SK-N-SH (cell line): ENCODE data around the gene TIMM22. TPM values are rescaled to one million over a fixed set of nuclear protein-coding genes. Genes with fewer than 3 reads are reported as not detected.
"Not testable (repeated sequence)": the region's sequence is repeated elsewhere in the genome, so short reads cannot be mapped to it uniquely, and the experiment has no call there.

Source experiments
- CTCF ChIA-PET: fragments of 300-600, 350-600 bp; formaldehyde crosslinking; extraction: SDS; loops from one replicate; lab custom pipeline; 2021; lab: Yijun Ruan, JAX
- POLR2A ChIA-PET: fragments of 350-600 bp; sonication (Branson Sonifier 250); formaldehyde crosslinking; extraction: SDS; loops from one replicate; lab custom pipeline; 2020; ENCODE audit warnings: antibody characterized with exemption, inconsistent platforms; lab: Yijun Ruan, JAX
- DNase-seq: peaks from one replicate; pipeline ENCODE4 v3.0.0; 2012
- H2AFZ ChIP-seq: fragments of 200-600 bp; sonication (generic); 2 replicates; pipeline ENCODE4 v1.8.1; 2016; ENCODE audit warnings: antibody characterized with exemption, mild to moderate bottlenecking, low read depth
- H3F3A ChIP-seq: fragments of 200-600 bp; sonication (generic); replicated peaks from 2 replicates; pipeline ENCODE3; 2016; ENCODE audit warnings: antibody characterized with exemption, mild to moderate bottlenecking; ENCODE audit not compliant: insufficient read depth
- H3K27ac ChIP-seq, 2 experiments: fragments of 200-500 bp in 1 of 2; fragments of 200-600 bp in 1 of 2; sonication (Bioruptor generic) in 1 of 2; sonication (generic), shearing (Covaris generic) in 1 of 2; 2 replicates each; pipeline versions ENCODE4 v1.5.1 to v1.6.1; 2014 to 2016; ENCODE audit warnings: low read depth in 2 of 2, inconsistent platforms in 1 of 2, low read length in 1 of 2, mild to moderate bottlenecking in 1 of 2, mixed read lengths in 1 of 2
- H3K27me3 ChIP-seq: fragments of 200-600 bp; sonication (generic), shearing (Covaris generic); 2 replicates; pipeline ENCODE4 v1.6.1; 2016; ENCODE audit warnings: mixed run types; ENCODE audit not compliant: insufficient read depth
- H3K36me3 ChIP-seq, 2 experiments: fragments of 200-500 bp in 1 of 2; fragments of 200-600 bp in 1 of 2; sonication (Bioruptor generic) in 1 of 2; sonication (generic) in 1 of 2; replicated peaks in 1 of 2; 2 replicates each; pipeline versions ENCODE3 to v1.5.1; 2014 to 2016; ENCODE audit warnings: low read length in 1 of 2, mild to moderate bottlenecking in 1 of 2; ENCODE audit not compliant: insufficient read depth in 2 of 2, control insufficient read depth in 1 of 2
- H3K4me1 ChIP-seq, 2 experiments: fragments of 200-500 bp in 1 of 2; fragments of 200-600 bp in 1 of 2; sonication (Bioruptor generic) in 1 of 2; sonication (generic), shearing (Covaris generic) in 1 of 2; 2 replicates each; pipeline versions ENCODE4 v1.5.1 to v1.6.1; 2014 to 2016; ENCODE audit warnings: low read depth in 1 of 2, low read length in 1 of 2, mixed run types in 1 of 2; ENCODE audit not compliant: insufficient read depth in 2 of 2, control insufficient read depth in 1 of 2
- H3K4me2 ChIP-seq: fragments of 200-600 bp; sonication (generic), shearing (Covaris generic); 2 replicates; pipeline ENCODE4 v1.6.1; 2017; ENCODE audit warnings: mixed run types
- H3K4me3 ChIP-seq, 2 experiments: fragments of 200-500 bp in 1 of 2; fragments of 200-600 bp in 1 of 2; sonication (Bioruptor generic) in 1 of 2; sonication (generic), shearing (Covaris generic) in 1 of 2; 2 replicates each; pipeline versions ENCODE4 v1.5.1 to v1.8.1; 2014 to 2016; ENCODE audit warnings: low read depth in 2 of 2, inconsistent platforms in 1 of 2, low read length in 1 of 2, mild to moderate bottlenecking in 1 of 2, mixed read lengths in 1 of 2, moderate library complexity in 1 of 2
- H3K79me2 ChIP-seq: fragments of 200-600 bp; sonication (generic); 2 replicates; pipeline ENCODE4 v1.8.1; 2017; ENCODE audit warnings: mild to moderate bottlenecking; ENCODE audit not compliant: insufficient read depth
- H3K9ac ChIP-seq: fragments of 200-600 bp; sonication (generic); 2 replicates; pipeline ENCODE4 v1.6.1; 2017; ENCODE audit warnings: mixed run types
- H3K9me2 ChIP-seq: fragments of 200-600 bp; sonication (generic); 2 replicates; pipeline ENCODE4 v1.6.1; 2017; ENCODE audit warnings: mixed run types
- H3K9me3 ChIP-seq: fragments of 200-600 bp; sonication (generic); 2 replicates; pipeline ENCODE4 v1.6.1; 2017; ENCODE audit warnings: mixed run types, mild to moderate bottlenecking, moderate library complexity
- H4K20me1 ChIP-seq: fragments of 200-600 bp; sonication (generic); 2 replicates; pipeline ENCODE4 v1.6.1; 2017; ENCODE audit warnings: mild to moderate bottlenecking, mixed run types; ENCODE audit not compliant: insufficient read depth
- CTCF ChIP-seq: fragments of 200-600 bp; sonication (generic); IDR thresholded peaks from 2 replicates; pipeline ENCODE4 v1.6.1; 2017; ENCODE audit warnings: antibody characterized with exemption, mild to moderate bottlenecking, moderate library complexity
- ELF1 ChIP-seq: IDR thresholded peaks from 2 replicates; pipeline ENCODE4 v1.4.0; 2012
- GABPA ChIP-seq: IDR thresholded peaks from 2 replicates; pipeline ENCODE4 v1.4.0; 2012; ENCODE audit warnings: low read depth, mild to moderate bottlenecking
- NRF1 ChIP-seq: IDR thresholded peaks from 2 replicates; pipeline ENCODE4 v1.6.1; 2012; ENCODE audit warnings: low read depth, mild to moderate bottlenecking, low read length
- RAD21 ChIP-seq: IDR thresholded peaks from 2 replicates; pipeline ENCODE4 v1.6.1; 2012; ENCODE audit warnings: mild to moderate bottlenecking, low read length
- RCOR1 ChIP-seq: fragments of 150-350 bp; IDR thresholded peaks from 2 replicates; pipeline ENCODE4 v1.6.1; 2017; ENCODE audit warnings: antibody characterized with exemption, low read length
- RFX5 ChIP-seq: IDR thresholded peaks from 2 replicates; pipeline ENCODE4 v1.6.1; 2012; ENCODE audit warnings: mild to moderate bottlenecking, improper control_type of control experiment, low read length
- TAF1 ChIP-seq: IDR thresholded peaks from 2 replicates; pipeline ENCODE4 v1.6.1; 2012; ENCODE audit warnings: low read depth, mild to moderate bottlenecking, low read length, moderate library complexity, borderline replicate concordance
- USF1 ChIP-seq: IDR thresholded peaks from 2 replicates; pipeline ENCODE4 v1.4.0; 2012; ENCODE audit warnings: low read depth, borderline replicate concordance
- YY1 ChIP-seq: IDR thresholded peaks from 2 replicates; pipeline ENCODE4 v1.4.0; 2012; ENCODE audit warnings: low read depth, mild to moderate bottlenecking
- WGBS: methylation state at CpG from one replicate; pipeline ENCODE4 v1.1.6; 2017; ENCODE audit warnings: low lambda C conversion rate; 5-methylcytosine and 5-hydroxymethylcytosine counted together
- polyA plus RNA-seq, 3 experiments: library from polyadenylated mRNA; depleted of rRNA; stranded (reverse); fragments of >200 nt; gene quantifications; 2 replicates each; pipeline ENCODE4 v1.2.3, GENCODE V29; 2012

The TIMM22 gene
- polyA plus RNA-seq, 1 of the 3 experiments (the other 2 are of a cell fraction) = 9.9 TPM

GRCh38 chr17:1047879-1048470 lies 51.0 kb downstream of the TIMM22 start:
- H3K9me2 ChIP-seq = no peaks in the 10 kb centered on the region
- H3K79me2 ChIP-seq = peaks cover 2% of the 10 kb centered on the region; the same call in 1 of the 2 replicates
- TF ChIP-seq RCOR1 = no peak
- TF ChIP-seq TAF1 = no peak
- no peak for TF ChIP-seq USF1
- no peak for TF ChIP-seq ELF1
- no peak for TF ChIP-seq YY1
- no peak for TF ChIP-seq RAD21
- TF ChIP-seq NRF1 = no peak
- TF ChIP-seq GABPA = no peak
- TF ChIP-seq CTCF = no peak
- TF ChIP-seq RFX5 = no peak
- no peaks in the 10 kb centered on the region for H3F3A ChIP-seq
- H3K27me3 ChIP-seq = no peaks in the 10 kb centered on the region
- no peaks in the 10 kb centered on the region; a peak in 1 of 4 replicates for H3K4me1 ChIP-seq
- POLR2A ChIA-PET = no interaction called here
- H3K9me3 ChIP-seq = no peaks in the 10 kb centered on the region
- H3K27ac ChIP-seq = no peak overlapping the region; a peak in 1 of 4 replicates
- H4K20me1 ChIP-seq = no peaks in the 10 kb centered on the region
- 84% methylated on average over 18 of the region's 20 CpGs for WGBS
- H3K36me3 ChIP-seq = peaks cover 5 to 16% of the 10 kb centered on the region in 2 experiments
- no peak overlapping the region for H3K4me2 ChIP-seq
- CTCF ChIA-PET = interaction anchor here (1.1 to 2.7 kb wide), 2 partner anchors 9 to 10 kb away, joined by 4 to 11 read pairs; no protein-coding TSS in a partner anchor
- DNase-seq = no peak
- no peak overlapping the region for H2AFZ ChIP-seq
- no peak overlapping the region for H3K4me3 ChIP-seq
- H3K9ac ChIP-seq = no peak overlapping the region

- H3K4me2 ChIP-seq, H3K4me1 ChIP-seq, H3K4me3 ChIP-seq, H3K9me3 ChIP-seq, H3K9ac ChIP-seq, DNase-seq, H2AFZ ChIP-seq, POLR2A ChIA-PET, H3K27ac ChIP-seq, H3K9me2 ChIP-seq, H3K27me3 ChIP-seq, H3K79me2 ChIP-seq, H3F3A ChIP-seq, H4K20me1 ChIP-seq: not testable (repeated sequence)
- H3K36me3 ChIP-seq = peaks cover 6 to 19% of the 10 kb centered on the region in 2 experiments
- CTCF ChIA-PET = interaction anchor here (1.2 to 2.7 kb wide), 2 partner anchors 8 to 49 kb away, joined by 5 to 11 read pairs; no protein-coding TSS in a partner anchor
- WGBS = 97% methylated on average over 32 of the region's 49 CpGs
Measured at GRCh38 chr17:1048516-1049115, 51.7 kb downstream of the TIMM22 start.
